WTC11 (cell line): Measurements from ENCODE around the gene TMCC1.

ENCODE experiments used
- CBFB ChIP-seq: sonication (generic); formaldehyde crosslinking; IDR thresholded peaks from 2 replicates; pipeline ENCODE4 v1.8.1; 2022; ENCODE audit warnings: mild to moderate bottlenecking, low read depth, missing genetic modification reagents
- FOXK1 ChIP-seq: sonication (generic); formaldehyde crosslinking; IDR thresholded peaks from 2 replicates; pipeline ENCODE4 v1.8.0; 2022; ENCODE audit warnings: mild to moderate bottlenecking, moderate library complexity, missing genetic modification reagents
- NR2C2 ChIP-seq: sonication (generic); formaldehyde crosslinking; IDR thresholded peaks from 2 replicates; pipeline ENCODE4 v1.8.0; 2022; ENCODE audit warnings: mild to moderate bottlenecking, missing genetic modification reagents
- SMAD4 ChIP-seq: sonication (generic); formaldehyde crosslinking; IDR thresholded peaks from 2 replicates; pipeline ENCODE4 v1.8.0; 2022; ENCODE audit warnings: mild to moderate bottlenecking, missing genetic modification reagents
- TF ChIP-seq, protein P1 (sequence below): fragments of 200-600 bp; IDR thresholded peaks from 2 replicates; pipeline ENCODE4 v1.8.0; 2022; ENCODE audit warnings: antibody characterized with exemption

DNA sequence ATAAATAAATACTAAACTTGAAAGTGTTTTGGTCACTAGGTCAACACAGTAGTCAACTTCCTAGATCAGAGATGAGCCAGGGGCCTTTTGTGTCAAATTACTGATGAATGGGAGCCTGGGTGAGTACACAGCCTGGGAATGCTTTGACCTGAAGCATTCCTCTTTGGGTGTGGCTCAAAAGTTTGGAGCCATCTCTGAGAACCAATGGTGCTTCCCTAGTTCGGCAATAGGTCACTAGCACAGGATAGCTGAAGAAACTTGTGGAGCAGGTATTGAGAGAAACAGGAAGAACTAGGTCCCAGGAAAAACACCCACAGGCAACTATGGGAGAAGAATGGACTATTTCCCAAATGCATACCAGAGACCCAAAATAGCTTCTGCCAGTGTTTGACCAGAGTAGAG lies 230.5 kb downstream of the TMCC1 start:
- TF ChIP-seq SMAD4 (CRISPR knock-in tag) (no peak), NR2C2 (CRISPR knock-in tag) (no peak), FOXK1 (CRISPR knock-in tag) (no peak), CBFB (no peak)
- TF ChIP-seq, protein P1, sequence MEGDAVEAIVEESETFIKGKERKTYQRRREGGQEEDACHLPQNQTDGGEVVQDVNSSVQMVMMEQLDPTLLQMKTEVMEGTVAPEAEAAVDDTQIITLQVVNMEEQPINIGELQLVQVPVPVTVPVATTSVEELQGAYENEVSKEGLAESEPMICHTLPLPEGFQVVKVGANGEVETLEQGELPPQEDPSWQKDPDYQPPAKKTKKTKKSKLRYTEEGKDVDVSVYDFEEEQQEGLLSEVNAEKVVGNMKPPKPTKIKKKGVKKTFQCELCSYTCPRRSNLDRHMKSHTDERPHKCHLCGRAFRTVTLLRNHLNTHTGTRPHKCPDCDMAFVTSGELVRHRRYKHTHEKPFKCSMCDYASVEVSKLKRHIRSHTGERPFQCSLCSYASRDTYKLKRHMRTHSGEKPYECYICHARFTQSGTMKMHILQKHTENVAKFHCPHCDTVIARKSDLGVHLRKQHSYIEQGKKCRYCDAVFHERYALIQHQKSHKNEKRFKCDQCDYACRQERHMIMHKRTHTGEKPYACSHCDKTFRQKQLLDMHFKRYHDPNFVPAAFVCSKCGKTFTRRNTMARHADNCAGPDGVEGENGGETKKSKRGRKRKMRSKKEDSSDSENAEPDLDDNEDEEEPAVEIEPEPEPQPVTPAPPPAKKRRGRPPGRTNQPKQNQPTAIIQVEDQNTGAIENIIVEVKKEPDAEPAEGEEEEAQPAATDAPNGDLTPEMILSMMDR = no peak
